H9 (cell line): Measurements from ENCODE around the gene BORCS6. TPM values are rescaled to one million over a fixed set of nuclear protein-coding genes. Genes with fewer than 3 reads are reported as not detected.

ENCODE experiments used
- DNase-seq: peaks from one replicate; pipeline ENCODE4 v3.0.0-alpha.2; 2017
- H2AFZ ChIP-seq: one replicate; pipeline ENCODE4 v1.6.1; 2013; ENCODE audit warnings: mild to moderate bottlenecking, low read length, control low read depth, moderate library complexity
- H2AK5ac ChIP-seq: 2 replicates; pipeline ENCODE4 v1.6.1; 2013; ENCODE audit warnings: low read length, control low read depth, mixed read lengths; ENCODE audit not compliant: insufficient read length
- H2BK120ac ChIP-seq: one replicate; pipeline ENCODE4 v1.6.1; 2013; ENCODE audit warnings: low read depth, mild to moderate bottlenecking, low read length, control low read depth, inconsistent platforms; ENCODE audit not compliant: poor library complexity, severe bottlenecking
- H2BK12ac ChIP-seq: 2 replicates; pipeline ENCODE4 v1.6.1; 2013; ENCODE audit warnings: low read length, control low read depth, mixed read lengths, low read depth; ENCODE audit not compliant: insufficient read length
- H2BK15ac ChIP-seq: 2 replicates; pipeline ENCODE4 v1.6.1; 2013; ENCODE audit warnings: low read depth, low read length, control low read depth
- H2BK20ac ChIP-seq: one replicate; pipeline ENCODE4 v1.6.1; 2013; ENCODE audit warnings: low read depth, mild to moderate bottlenecking, low read length, control low read depth, inconsistent platforms; ENCODE audit not compliant: poor library complexity, severe bottlenecking
- H2BK5ac ChIP-seq: 2 replicates; pipeline ENCODE4 v1.6.1; 2013; ENCODE audit warnings: low read length, control low read depth, mixed read lengths; ENCODE audit not compliant: insufficient read length
- H3K14ac ChIP-seq: 2 replicates; pipeline ENCODE4 v1.6.1; 2013; ENCODE audit warnings: low read length, control low read depth; ENCODE audit not compliant: insufficient read depth
- H3K18ac ChIP-seq: 2 replicates; pipeline ENCODE4 v1.6.1; 2013; ENCODE audit warnings: low read depth, mild to moderate bottlenecking, mixed read lengths, low read length, control low read depth; ENCODE audit not compliant: insufficient read length
- H3K23ac ChIP-seq: 2 replicates; pipeline ENCODE4 v1.6.1; 2013; ENCODE audit warnings: low read length, control low read depth, mixed read lengths, low read depth; ENCODE audit not compliant: insufficient read length
- H3K23me2 ChIP-seq: 2 replicates; pipeline ENCODE4 v1.6.1; 2013; ENCODE audit warnings: low read depth, mild to moderate bottlenecking, mixed read lengths, low read length, control low read depth; ENCODE audit not compliant: insufficient read length, poor library complexity, severe bottlenecking
- H3K27ac ChIP-seq: 2 replicates; pipeline ENCODE4 v1.5.1; 2013; ENCODE audit warnings: low read length, control low read depth, mixed read lengths, low read depth; ENCODE audit not compliant: insufficient read length
- H3K27me3 ChIP-seq: 2 replicates; pipeline ENCODE4 v1.6.1; 2013; ENCODE audit warnings: low read length, control low read depth, inconsistent platforms; ENCODE audit not compliant: insufficient read depth
- H3K4ac ChIP-seq: 2 replicates; pipeline ENCODE4 v1.6.1; 2013; ENCODE audit warnings: low read depth, mild to moderate bottlenecking, control low read depth, inconsistent platforms, low read length, moderate library complexity
- H3K4me1 ChIP-seq: 2 replicates; pipeline ENCODE4 v1.6.1; 2013; ENCODE audit warnings: low read length, control low read depth, inconsistent platforms; ENCODE audit not compliant: insufficient read depth
- H3K4me2 ChIP-seq: 2 replicates; pipeline ENCODE4 v1.6.1; 2013; ENCODE audit warnings: low read length, control low read depth, mixed read lengths; ENCODE audit not compliant: insufficient read length, insufficient read depth
- H3K56ac ChIP-seq: 2 replicates; pipeline ENCODE4 v1.6.1; 2013; ENCODE audit warnings: low read depth, mild to moderate bottlenecking, mixed read lengths, low read length, control low read depth; ENCODE audit not compliant: insufficient read length
- H3K79me1 ChIP-seq: 2 replicates; pipeline ENCODE4 v1.6.1; 2013; ENCODE audit warnings: low read depth, mild to moderate bottlenecking, moderate library complexity, low read length, control low read depth, inconsistent platforms; ENCODE audit not compliant: insufficient read depth, poor library complexity, severe bottlenecking
- H3K79me2 ChIP-seq: 2 replicates; pipeline ENCODE4 v1.6.1; 2013; ENCODE audit warnings: low read length, control low read depth, inconsistent platforms; ENCODE audit not compliant: insufficient read depth
- H3K9ac ChIP-seq: 2 replicates; pipeline ENCODE4 v1.6.1; 2013; ENCODE audit warnings: low read length, control low read depth, mixed read lengths; ENCODE audit not compliant: insufficient read length; ENCODE audit errors: extremely low read depth
- H3K9me3 ChIP-seq: one replicate; pipeline ENCODE4 v1.6.1; 2013; ENCODE audit warnings: low read depth, low read length, inconsistent platforms; ENCODE audit not compliant: control insufficient read depth
- H3T11ph ChIP-seq: one replicate; pipeline ENCODE4 v1.6.1; 2013; ENCODE audit warnings: mild to moderate bottlenecking, low read length, control low read depth, inconsistent platforms
- H4K20me1 ChIP-seq: one replicate; pipeline ENCODE4 v1.6.1; 2013; ENCODE audit not compliant: control insufficient read depth, insufficient read length, insufficient read depth
- H4K5ac ChIP-seq: 2 replicates; pipeline ENCODE4 v1.6.1; 2013; ENCODE audit warnings: low read depth, mild to moderate bottlenecking, mixed read lengths, low read length, control low read depth; ENCODE audit not compliant: insufficient read length
- H4K8ac ChIP-seq: replicated peaks from 2 replicates; pipeline ENCODE4 v1.6.1; 2013; ENCODE audit warnings: low read length, control low read depth, mixed read lengths, low read depth; ENCODE audit not compliant: insufficient read length
- H4K91ac ChIP-seq: 2 replicates; pipeline ENCODE4 v1.6.1; 2013; ENCODE audit warnings: low read depth, mild to moderate bottlenecking, moderate library complexity, mixed read lengths, low read length, control low read depth; ENCODE audit not compliant: insufficient read length
- H3K27ac Mint-ChIP-seq, 3 experiments: 2 replicates in 2 of 3; 3 replicates in 1 of 3; pipeline ENCODE4 v1.8.0; 2020 to 2021; ENCODE audit warnings: mixed read lengths in 3 of 3, mild to moderate bottlenecking in 1 of 3, moderate library complexity in 1 of 3
- H3K27me3 Mint-ChIP-seq: 2 replicates; pipeline ENCODE4 v1.8.0; 2021; ENCODE audit warnings: low read depth, mild to moderate bottlenecking, moderate library complexity, mixed read lengths
- H3K36me3 Mint-ChIP-seq, 3 experiments: 2 replicates in 2 of 3; 3 replicates in 1 of 3; pipeline ENCODE4 v1.8.0; 2020 to 2021; ENCODE audit warnings: low read depth in 3 of 3, mixed read lengths in 3 of 3; ENCODE audit not compliant: insufficient read depth in 1 of 3
- H3K4me1 Mint-ChIP-seq, 2 experiments: 2 replicates each; pipeline ENCODE4 v1.8.0; 2020; ENCODE audit warnings: mixed read lengths in 2 of 2
- H3K4me3 Mint-ChIP-seq, 2 experiments: 2 replicates in 1 of 2; 3 replicates in 1 of 2; pipeline ENCODE4 v1.8.0; 2020 to 2021; ENCODE audit warnings: mild to moderate bottlenecking in 2 of 2, mixed read lengths in 2 of 2, moderate library complexity in 1 of 2
- H3K9me3 Mint-ChIP-seq, 2 experiments: 2 replicates in 1 of 2; 3 replicates in 1 of 2; pipeline ENCODE4 v1.8.0; 2020; ENCODE audit warnings: mild to moderate bottlenecking in 2 of 2, mixed read lengths in 2 of 2, moderate library complexity in 1 of 2
- WGBS: extraction: QIAGEN DNeasy Blood & Tissue Kit; methylation state at CpG from one replicate; pipeline ENCODE4 v1.1.7; 2013; ENCODE audit warnings: missing lambda C conversion rate, low lambda C conversion rate, mixed read lengths; ENCODE audit not compliant: insufficient read length; ENCODE audit errors: extremely low coverage; 5-methylcytosine and 5-hydroxymethylcytosine counted together
- total RNA-seq: library from RNA; stranded (reverse); gene quantifications from 2 replicates; pipeline ENCODE4 v1.2.1, GENCODE V29; 2021
- TF ChIP-seq, protein P1 (sequence below): fragments of 200-600 bp; sonication (generic); conservative IDR thresholded peaks from 3 replicates; pipeline ENCODE4 v1.8.0; 2021; ENCODE audit warnings: antibody characterized with exemption, mild to moderate bottlenecking

BORCS6 gene
- total RNA-seq, 1 experiment from 2014 or later: 3.1 TPM

DNA sequence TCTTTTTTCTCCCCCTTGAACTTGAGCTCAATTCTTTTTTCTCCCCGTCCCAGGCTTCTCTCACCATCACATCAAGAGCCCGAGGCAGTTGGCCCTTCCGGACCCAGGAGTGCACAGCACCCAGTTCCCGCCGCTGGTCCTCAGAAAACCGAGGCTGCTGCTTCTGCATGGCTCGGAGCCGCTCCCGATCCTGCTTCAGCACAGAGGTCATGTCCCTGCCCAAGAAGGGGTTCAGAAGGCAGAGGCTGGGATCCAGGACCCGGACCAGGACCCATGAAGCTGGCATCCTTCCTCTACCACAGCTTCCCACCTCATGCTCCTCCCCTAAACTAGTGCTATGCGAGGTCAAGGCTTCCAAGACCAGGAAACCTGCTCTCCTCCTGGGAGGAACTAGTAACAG is 48.2 kb downstream of the BORCS6 start:
- Histone ChIP-seq H3T11ph (no peak overlapping the region), H3K18ac (no peak overlapping the region), H3K27ac (no peak overlapping the region), H2AFZ (no peak overlapping the region), H3K9me3 (no peaks in the 10 kb centered on the region), H4K91ac (no peak overlapping the region), H4K20me1 (no peaks in the 10 kb centered on the region), H3K79me1 (no peaks in the 10 kb centered on the region), H2BK20ac (no peak overlapping the region), H3K56ac (no peak overlapping the region), H2AK5ac (no peak overlapping the region), H3K4ac (no peak overlapping the region), H3K4me2 (no peak overlapping the region), H3K27me3 (no peaks in the 10 kb centered on the region), H3K79me2 (no peaks in the 10 kb centered on the region), H3K23me2 (peaks cover 8% of the 10 kb centered on the region), H3K4me1 (no peaks in the 10 kb centered on the region), H3K9ac (no peak overlapping the region), H3K23ac (no peak overlapping the region), H3K14ac (no peak overlapping the region), H2BK5ac (no peak overlapping the region), H2BK120ac (no peak overlapping the region), H4K5ac (no peak overlapping the region), H2BK12ac (no peak overlapping the region), H4K8ac (no peak overlapping the region), H2BK15ac (no peak overlapping the region)
- Mint-ChIP-seq H3K4me3 (0 out of 5 replicates have a peak overlapping the region, but pooled peaks of 1 of the 2 experiments have one; percentile 38), H3K27ac (no peak overlapping the region), H3K9me3 (no peaks in the 10 kb centered on the region), H3K4me1 (peaks cover 1 to 2% of the 10 kb centered on the region in 2 experiments; a peak in 1 of 4 replicates), H3K36me3 (peaks cover 20 to 62% (median 38%) of the 10 kb centered on the region in 3 experiments), H3K27me3 (peaks cover 3% of the 10 kb centered on the region; the same call in 1 of the 2 replicates)
- DNase-seq: no peak
- TF ChIP-seq, protein P1, sequence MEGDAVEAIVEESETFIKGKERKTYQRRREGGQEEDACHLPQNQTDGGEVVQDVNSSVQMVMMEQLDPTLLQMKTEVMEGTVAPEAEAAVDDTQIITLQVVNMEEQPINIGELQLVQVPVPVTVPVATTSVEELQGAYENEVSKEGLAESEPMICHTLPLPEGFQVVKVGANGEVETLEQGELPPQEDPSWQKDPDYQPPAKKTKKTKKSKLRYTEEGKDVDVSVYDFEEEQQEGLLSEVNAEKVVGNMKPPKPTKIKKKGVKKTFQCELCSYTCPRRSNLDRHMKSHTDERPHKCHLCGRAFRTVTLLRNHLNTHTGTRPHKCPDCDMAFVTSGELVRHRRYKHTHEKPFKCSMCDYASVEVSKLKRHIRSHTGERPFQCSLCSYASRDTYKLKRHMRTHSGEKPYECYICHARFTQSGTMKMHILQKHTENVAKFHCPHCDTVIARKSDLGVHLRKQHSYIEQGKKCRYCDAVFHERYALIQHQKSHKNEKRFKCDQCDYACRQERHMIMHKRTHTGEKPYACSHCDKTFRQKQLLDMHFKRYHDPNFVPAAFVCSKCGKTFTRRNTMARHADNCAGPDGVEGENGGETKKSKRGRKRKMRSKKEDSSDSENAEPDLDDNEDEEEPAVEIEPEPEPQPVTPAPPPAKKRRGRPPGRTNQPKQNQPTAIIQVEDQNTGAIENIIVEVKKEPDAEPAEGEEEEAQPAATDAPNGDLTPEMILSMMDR: no peak
- no CpG with 5 or more reads among the region's 11 CpGs for WGBS
